Liver (tissue), 9 donors: Measurements from ENCODE around the gene RPL23. TPM values are rescaled to one million over a fixed set of nuclear protein-coding genes. Genes with fewer than 3 reads are reported as not detected.

Experiments
- DNase-seq: peaks from one replicate; pipeline ENCODE4 v3.0.0-alpha.2; 2017; ENCODE audit warnings: low spot score
- H3K27ac ChIP-seq, 2 donors: one replicate each; pipeline ENCODE4 v1.7.0; 2013; ENCODE audit warnings: inconsistent platforms in 2 of 2, low read length in 2 of 2, control low read depth in 1 of 2, low read depth in 1 of 2, mild to moderate bottlenecking in 1 of 2
- H3K27me3 ChIP-seq, 4 donors: one replicate each; pipeline versions ENCODE4 v1.6.1 to v1.7.0; 2013; ENCODE audit warnings: low read length in 3 of 4, inconsistent platforms in 1 of 4, mild to moderate bottlenecking in 1 of 4, moderate library complexity in 1 of 4; ENCODE audit not compliant: control insufficient read depth in 4 of 4, insufficient read depth in 4 of 4
- H3K36me3 ChIP-seq, 4 donors: one replicate each; pipeline versions ENCODE4 v1.6.1 to v1.7.0; 2013; ENCODE audit warnings: low read length in 3 of 4, mild to moderate bottlenecking in 3 of 4, low read depth in 1 of 4, moderate library complexity in 1 of 4; ENCODE audit not compliant: control insufficient read depth in 4 of 4, insufficient read depth in 3 of 4
- H3K4me1 ChIP-seq, 4 donors: one replicate each; pipeline versions ENCODE4 v1.6.1 to v1.7.0; 2013; ENCODE audit warnings: low read length in 3 of 4, mild to moderate bottlenecking in 3 of 4, moderate library complexity in 1 of 4; ENCODE audit not compliant: control insufficient read depth in 4 of 4, insufficient read depth in 4 of 4
- H3K4me3 ChIP-seq, 3 donors: one replicate each; pipeline versions ENCODE4 v1.6.1 to v1.7.0; 2013; ENCODE audit warnings: low read length in 3 of 3, control low read depth in 1 of 3, low read depth in 1 of 3, mild to moderate bottlenecking in 1 of 3
- H3K9ac ChIP-seq, 2 donors: one replicate each; pipeline ENCODE4 v1.7.0; 2013; ENCODE audit warnings: low read length in 2 of 2, mild to moderate bottlenecking in 2 of 2, moderate library complexity in 2 of 2, control low read depth in 1 of 2, low read depth in 1 of 2
- H3K9me3 ChIP-seq, 4 donors: one replicate each; pipeline versions ENCODE4 v1.6.1 to v1.7.0; 2013; ENCODE audit warnings: low read length in 3 of 4; ENCODE audit not compliant: control insufficient read depth in 4 of 4
- EGR1 ChIP-seq, 2 donors: IDR thresholded peaks; 2 replicates each; pipeline ENCODE4 v1.6.1; 2016 to 2018; ENCODE audit warnings: antibody characterized with exemption in 2 of 2, low read depth in 2 of 2
- FOXA1 ChIP-seq: IDR thresholded peaks from 2 replicates; pipeline ENCODE4 v1.6.1; 2016; ENCODE audit warnings: antibody characterized with exemption
- FOXA2 ChIP-seq: IDR thresholded peaks from 2 replicates; pipeline ENCODE4 v1.6.1; 2016; ENCODE audit warnings: antibody characterized with exemption
- GABPA ChIP-seq, 2 donors: IDR thresholded peaks in 1 of 2; conservative IDR thresholded peaks in 1 of 2; 2 replicates each; pipeline ENCODE4 v1.6.1; 2016; ENCODE audit warnings: antibody characterized with exemption in 2 of 2, mild to moderate bottlenecking in 1 of 2, moderate library complexity in 1 of 2
- HNF4A ChIP-seq, 2 donors: conservative IDR thresholded peaks; 2 replicates each; pipeline ENCODE4 v1.6.1; 2016; ENCODE audit warnings: antibody characterized with exemption in 2 of 2, mild to moderate bottlenecking in 2 of 2
- HNF4G ChIP-seq: IDR thresholded peaks from 2 replicates; pipeline ENCODE4 v1.6.1; 2016; ENCODE audit warnings: antibody characterized with exemption
- JUND ChIP-seq, 2 donors: IDR thresholded peaks; 2 replicates each; pipeline ENCODE4 v1.6.1; 2016; ENCODE audit warnings: antibody characterized with exemption in 2 of 2
- NR2F2 ChIP-seq: IDR thresholded peaks from 2 replicates; pipeline ENCODE4 v1.6.1; 2016; ENCODE audit warnings: antibody characterized with exemption
- RAD21 ChIP-seq, 2 donors: IDR thresholded peaks; 2 replicates each; pipeline ENCODE4 v1.6.1; 2016; ENCODE audit warnings: antibody characterized with exemption in 2 of 2, mild to moderate bottlenecking in 2 of 2
- RXRA ChIP-seq, 2 donors: IDR thresholded peaks; 2 replicates each; pipeline ENCODE4 v1.6.1; 2017 to 2018; ENCODE audit warnings: antibody characterized with exemption in 2 of 2, mild to moderate bottlenecking in 1 of 2
- SP1 ChIP-seq: IDR thresholded peaks from 2 replicates; pipeline ENCODE4 v1.6.1; 2018; ENCODE audit warnings: antibody characterized with exemption, mild to moderate bottlenecking
- TAF1 ChIP-seq: conservative IDR thresholded peaks from 2 replicates; pipeline ENCODE4 v1.6.1; 2016; ENCODE audit warnings: antibody characterized with exemption, mild to moderate bottlenecking
- YY1 ChIP-seq: IDR thresholded peaks from 2 replicates; pipeline ENCODE4 v1.6.1; 2016; ENCODE audit warnings: antibody characterized with exemption, mild to moderate bottlenecking
- WGBS: extraction: QIAGEN DNeasy Blood & Tissue Kit; methylation state at CpG from one replicate; pipeline ENCODE4 v1.1.7; 2013; 5-methylcytosine and 5-hydroxymethylcytosine counted together
- polyA plus RNA-seq, 2 donors: library from polyadenylated mRNA; stranded (reverse) in 1 of 2; unstranded in 1 of 2; fragments of 200-250 nt in 1 of 2; fragments of >200 nt in 1 of 2; fragmentation: Nextera tagmentation in 1 of 2; extraction: Ambion mirVana in 1 of 2; gene quantifications; one replicate each; pipeline versions ENCODE4 v1.2.1 to v1.2.3, GENCODE V29; 2013 to 2015
- total RNA-seq, 2 donors: library from RNA; depleted of rRNA; stranded (reverse); fragments of >200 nt; gene quantifications; one replicate each; pipeline ENCODE4 v1.2.3, GENCODE V29; 2014
- TF ChIP-seq, protein P1 (sequence below): IDR thresholded peaks from 2 replicates; pipeline ENCODE4 v1.6.1; 2016; ENCODE audit warnings: antibody characterized with exemption
- TF ChIP-seq, protein P2 (sequence below): IDR thresholded peaks from 2 replicates; pipeline ENCODE4 v1.6.1; 2016; ENCODE audit warnings: antibody characterized with exemption
- TF ChIP-seq, protein P3 (sequence below): fragments of 150-350 bp; IDR thresholded peaks from 2 replicates; pipeline ENCODE4 v1.5.1; 2017; ENCODE audit warnings: improper control_type of control experiment, low read depth, low read length; ENCODE audit not compliant: missing input control
- TF ChIP-seq, protein P4 (sequence below): IDR thresholded peaks from 2 replicates; pipeline ENCODE4 v1.6.1; 2016; ENCODE audit warnings: antibody characterized with exemption, mild to moderate bottlenecking
- TF ChIP-seq, protein P5 (sequence below): IDR thresholded peaks from 2 replicates; pipeline ENCODE4 v1.6.1; 2016; ENCODE audit warnings: antibody characterized with exemption
- donor health status: healthy.
- donor health status: healthy.
- donor health status: healthy.
- donor health status: healthy.
- donor health status: healthy.

RPL23 gene
- total RNA-seq (100 to 1,000 TPM; 284 to 797 TPM), polyA plus RNA-seq (100 to 1,000 TPM; 552 to 740 TPM)

DNA sequence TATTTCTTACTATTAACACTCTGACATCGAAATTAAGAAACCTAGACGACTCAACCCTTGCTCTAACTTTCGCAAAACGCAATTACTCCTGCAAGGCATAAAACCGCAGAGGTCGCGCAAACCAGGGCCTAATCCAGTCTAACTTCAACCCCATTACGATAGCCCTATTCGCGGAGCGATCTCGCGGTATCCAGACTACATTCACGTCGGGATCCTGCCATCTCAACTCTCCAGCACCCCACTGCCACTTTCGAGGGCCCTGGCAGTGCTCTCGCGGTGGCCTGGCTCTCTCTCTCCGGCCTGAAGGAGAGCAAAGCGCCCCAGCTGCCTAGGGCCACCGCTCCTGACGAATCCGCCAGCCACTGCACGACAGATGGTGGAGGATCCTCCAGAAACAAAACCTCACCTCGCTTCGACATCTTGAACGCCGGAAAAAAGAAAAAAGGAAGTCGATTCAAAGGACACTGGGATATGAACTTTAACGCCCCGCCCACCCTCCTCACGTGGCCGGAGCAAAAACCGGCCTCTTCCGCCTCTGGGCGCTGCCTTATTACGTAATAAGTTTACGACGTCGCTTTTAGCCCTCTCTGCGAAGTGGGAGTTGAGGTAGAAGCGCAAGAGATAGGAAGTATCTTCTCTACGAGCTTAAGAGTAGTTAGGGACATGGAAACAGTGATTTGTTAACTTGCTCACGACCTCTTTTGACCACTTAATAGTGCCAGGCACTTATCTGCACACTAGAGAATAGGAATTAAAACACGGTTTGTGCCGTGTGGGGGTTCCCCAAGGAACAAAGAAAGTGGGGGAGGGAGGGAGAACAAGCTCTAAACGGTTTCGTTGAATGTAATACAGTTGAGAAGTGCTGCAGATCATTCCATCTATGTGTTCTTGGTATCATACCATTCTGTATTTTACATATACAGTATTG, at the start of gene RPL23:
RPL23 (minus strand) TSS at position 430 of the 928 bp plus-strand sequence; CDS start at position 419, 11 bp downstream.
- TF ChIP-seq NR2F2: peak; percentile 83
- TF ChIP-seq TAF1: peak; percentile 98
- TF ChIP-seq, protein P1, sequence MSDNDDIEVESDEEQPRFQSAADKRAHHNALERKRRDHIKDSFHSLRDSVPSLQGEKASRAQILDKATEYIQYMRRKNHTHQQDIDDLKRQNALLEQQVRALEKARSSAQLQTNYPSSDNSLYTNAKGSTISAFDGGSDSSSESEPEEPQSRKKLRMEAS: peak; percentile 92
- TF ChIP-seq GABPA (IDR thresholded peaks at IDR 0.05 in 1 of 2, conservative IDR thresholded peaks at IDR 0.05 in 1 of 2): peak; percentile 64 to 93
- TF ChIP-seq SP1: peak; percentile 84
- peak; percentile 49 to 58 for TF ChIP-seq RAD21 (IDR thresholded peaks at IDR 0.05)
- peak; percentile 84 for TF ChIP-seq YY1
- TF ChIP-seq, protein P2, sequence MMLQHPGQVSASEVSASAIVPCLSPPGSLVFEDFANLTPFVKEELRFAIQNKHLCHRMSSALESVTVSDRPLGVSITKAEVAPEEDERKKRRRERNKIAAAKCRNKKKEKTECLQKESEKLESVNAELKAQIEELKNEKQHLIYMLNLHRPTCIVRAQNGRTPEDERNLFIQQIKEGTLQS: peak; percentile 62
- TF ChIP-seq HNF4A (conservative IDR thresholded peaks at IDR 0.05): peak; percentile 36 to 63
- no peak for TF ChIP-seq FOXA1
- TF ChIP-seq, protein P3, sequence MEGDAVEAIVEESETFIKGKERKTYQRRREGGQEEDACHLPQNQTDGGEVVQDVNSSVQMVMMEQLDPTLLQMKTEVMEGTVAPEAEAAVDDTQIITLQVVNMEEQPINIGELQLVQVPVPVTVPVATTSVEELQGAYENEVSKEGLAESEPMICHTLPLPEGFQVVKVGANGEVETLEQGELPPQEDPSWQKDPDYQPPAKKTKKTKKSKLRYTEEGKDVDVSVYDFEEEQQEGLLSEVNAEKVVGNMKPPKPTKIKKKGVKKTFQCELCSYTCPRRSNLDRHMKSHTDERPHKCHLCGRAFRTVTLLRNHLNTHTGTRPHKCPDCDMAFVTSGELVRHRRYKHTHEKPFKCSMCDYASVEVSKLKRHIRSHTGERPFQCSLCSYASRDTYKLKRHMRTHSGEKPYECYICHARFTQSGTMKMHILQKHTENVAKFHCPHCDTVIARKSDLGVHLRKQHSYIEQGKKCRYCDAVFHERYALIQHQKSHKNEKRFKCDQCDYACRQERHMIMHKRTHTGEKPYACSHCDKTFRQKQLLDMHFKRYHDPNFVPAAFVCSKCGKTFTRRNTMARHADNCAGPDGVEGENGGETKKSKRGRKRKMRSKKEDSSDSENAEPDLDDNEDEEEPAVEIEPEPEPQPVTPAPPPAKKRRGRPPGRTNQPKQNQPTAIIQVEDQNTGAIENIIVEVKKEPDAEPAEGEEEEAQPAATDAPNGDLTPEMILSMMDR: no peak
- TF ChIP-seq EGR1 (IDR thresholded peaks at IDR 0.05; ENCODE audit: low read depth in 2 of 2): peak; percentile 77 to 78
- TF ChIP-seq, protein P4, sequence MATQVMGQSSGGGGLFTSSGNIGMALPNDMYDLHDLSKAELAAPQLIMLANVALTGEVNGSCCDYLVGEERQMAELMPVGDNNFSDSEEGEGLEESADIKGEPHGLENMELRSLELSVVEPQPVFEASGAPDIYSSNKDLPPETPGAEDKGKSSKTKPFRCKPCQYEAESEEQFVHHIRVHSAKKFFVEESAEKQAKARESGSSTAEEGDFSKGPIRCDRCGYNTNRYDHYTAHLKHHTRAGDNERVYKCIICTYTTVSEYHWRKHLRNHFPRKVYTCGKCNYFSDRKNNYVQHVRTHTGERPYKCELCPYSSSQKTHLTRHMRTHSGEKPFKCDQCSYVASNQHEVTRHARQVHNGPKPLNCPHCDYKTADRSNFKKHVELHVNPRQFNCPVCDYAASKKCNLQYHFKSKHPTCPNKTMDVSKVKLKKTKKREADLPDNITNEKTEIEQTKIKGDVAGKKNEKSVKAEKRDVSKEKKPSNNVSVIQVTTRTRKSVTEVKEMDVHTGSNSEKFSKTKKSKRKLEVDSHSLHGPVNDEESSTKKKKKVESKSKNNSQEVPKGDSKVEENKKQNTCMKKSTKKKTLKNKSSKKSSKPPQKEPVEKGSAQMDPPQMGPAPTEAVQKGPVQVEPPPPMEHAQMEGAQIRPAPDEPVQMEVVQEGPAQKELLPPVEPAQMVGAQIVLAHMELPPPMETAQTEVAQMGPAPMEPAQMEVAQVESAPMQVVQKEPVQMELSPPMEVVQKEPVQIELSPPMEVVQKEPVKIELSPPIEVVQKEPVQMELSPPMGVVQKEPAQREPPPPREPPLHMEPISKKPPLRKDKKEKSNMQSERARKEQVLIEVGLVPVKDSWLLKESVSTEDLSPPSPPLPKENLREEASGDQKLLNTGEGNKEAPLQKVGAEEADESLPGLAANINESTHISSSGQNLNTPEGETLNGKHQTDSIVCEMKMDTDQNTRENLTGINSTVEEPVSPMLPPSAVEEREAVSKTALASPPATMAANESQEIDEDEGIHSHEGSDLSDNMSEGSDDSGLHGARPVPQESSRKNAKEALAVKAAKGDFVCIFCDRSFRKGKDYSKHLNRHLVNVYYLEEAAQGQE: peak; percentile 93
- TF ChIP-seq FOXA2: no peak
- TF ChIP-seq RXRA (IDR thresholded peaks at IDR 0.05): peak; percentile 76 to 88
- peak; percentile 49 to 51 for TF ChIP-seq JUND (IDR thresholded peaks at IDR 0.05)
- peak; percentile 20 for TF ChIP-seq HNF4G
- TF ChIP-seq, protein P5, sequence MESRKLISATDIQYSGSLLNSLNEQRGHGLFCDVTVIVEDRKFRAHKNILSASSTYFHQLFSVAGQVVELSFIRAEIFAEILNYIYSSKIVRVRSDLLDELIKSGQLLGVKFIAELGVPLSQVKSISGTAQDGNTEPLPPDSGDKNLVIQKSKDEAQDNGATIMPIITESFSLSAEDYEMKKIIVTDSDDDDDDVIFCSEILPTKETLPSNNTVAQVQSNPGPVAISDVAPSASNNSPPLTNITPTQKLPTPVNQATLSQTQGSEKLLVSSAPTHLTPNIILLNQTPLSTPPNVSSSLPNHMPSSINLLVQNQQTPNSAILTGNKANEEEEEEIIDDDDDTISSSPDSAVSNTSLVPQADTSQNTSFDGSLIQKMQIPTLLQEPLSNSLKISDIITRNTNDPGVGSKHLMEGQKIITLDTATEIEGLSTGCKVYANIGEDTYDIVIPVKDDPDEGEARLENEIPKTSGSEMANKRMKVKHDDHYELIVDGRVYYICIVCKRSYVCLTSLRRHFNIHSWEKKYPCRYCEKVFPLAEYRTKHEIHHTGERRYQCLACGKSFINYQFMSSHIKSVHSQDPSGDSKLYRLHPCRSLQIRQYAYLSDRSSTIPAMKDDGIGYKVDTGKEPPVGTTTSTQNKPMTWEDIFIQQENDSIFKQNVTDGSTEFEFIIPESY: peak; percentile 98
- Histone ChIP-seq H3K4me3 (peak within 1 kb of the TSS; percentile 60 to 92 (median 78)), H3K4me1 (peaks cover 0 to 21% (median 18%) of the 10 kb centered on the region in 4 donors), H3K27me3 (no peaks in the 10 kb centered on the region), H3K27ac (peak within 1 kb of the TSS; percentile 90 to 98), H3K9ac (peak within 1 kb of the TSS; percentile 48 to 99), H3K9me3 (no peaks in the 10 kb centered on the region), H3K36me3 (peaks cover 8 to 33% (median 26%) of the 10 kb centered on the region in 4 donors)
- under 1% methylated on average over 48 of the region's 48 CpGs for WGBS
- DNase-seq: peak; percentile 90
